ENCODE results near the gene SLC4A1. TPM values are rescaled to one million over a fixed set of nuclear protein-coding genes. Genes with fewer than 3 reads are reported as not detected.

SLC4A1 gene
- total and polyA plus RNA-seq, 2 donors (not counting 3 experiments of a cell fraction or from before 2014, with no cell fraction given): not detected

DNA sequence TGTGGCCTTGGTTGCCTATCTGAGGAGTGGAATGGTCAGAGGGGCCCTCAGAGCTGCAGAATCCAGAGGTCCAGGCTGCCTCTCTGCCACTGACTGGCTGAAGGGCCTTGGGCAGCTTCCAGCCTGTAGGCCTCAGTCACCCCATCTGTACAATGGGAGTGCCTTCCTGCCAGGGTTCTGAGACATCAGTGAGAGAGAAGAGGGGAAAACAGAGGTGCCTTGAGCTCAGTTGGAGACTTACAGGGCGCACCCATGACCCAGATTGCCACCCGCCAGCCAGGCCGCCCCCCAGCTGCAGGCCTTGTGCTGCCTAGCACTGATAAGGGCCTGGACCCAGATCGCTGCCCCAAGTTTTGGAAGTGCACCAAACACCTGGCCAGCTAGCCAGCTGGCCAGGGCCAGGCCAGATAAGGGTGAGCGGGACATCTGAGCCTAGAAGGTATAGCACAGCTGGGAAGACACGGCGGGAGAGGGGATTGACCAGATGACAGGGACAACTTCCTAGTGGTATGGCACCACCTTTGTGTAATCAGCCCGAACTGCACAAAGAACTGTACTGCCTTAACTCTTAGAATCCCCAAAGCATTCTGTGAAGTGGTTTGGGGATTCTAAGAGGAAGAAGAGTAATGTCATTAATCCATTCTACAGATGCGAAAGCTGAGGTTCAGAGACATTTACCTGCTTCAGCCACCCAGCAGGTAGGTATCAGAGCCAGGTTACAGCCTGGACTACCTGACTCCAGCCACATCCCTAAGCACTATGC is 1.4 kb downstream of the SLC4A1 start:
- Histone ChIP-seq H3K36me3 (ENCODE audit: control insufficient read depth in 2 of 2, extremely low read depth in 1 of 2, insufficient read depth in 2 of 2, low read length in 2 of 2) (no peaks in the 10 kb centered on the region), H3K9me1 (replicated peaks; ENCODE audit: control insufficient read depth, extremely low read depth, insufficient read depth, low read length) (no peaks in the 10 kb centered on the region), H3K79me2 (ENCODE audit: control insufficient read depth, insufficient read depth, low read length) (no peaks in the 10 kb centered on the region), H3K9me3 (replicated peaks; ENCODE audit: control insufficient read depth, insufficient read depth, low read length) (no peaks in the 10 kb centered on the region), H4K20me1 (replicated peaks; ENCODE audit: control insufficient read depth, extremely low read depth, insufficient read depth, low read length) (no peaks in the 10 kb centered on the region), H3K4me2 (ENCODE audit: insufficient read depth, low read length) (no peak overlapping the region), H3K9ac (replicated peaks; ENCODE audit: extremely low read depth, insufficient read depth, low read length) (no peak overlapping the region), H2AFZ (ENCODE audit: low read depth, low read length) (no peak overlapping the region), H3K4me1 (ENCODE audit: control insufficient read depth, extremely low read depth, insufficient read depth, low read length) (no peaks in the 10 kb centered on the region), H3K4me3 (replicated peaks in 1 of 3; ENCODE audit: insufficient read depth in 1 of 3, low read depth in 1 of 3, low read length in 3 of 3) (no peak overlapping the region), H3K27ac (ENCODE audit: insufficient read depth, low read depth, low read length) (no peak overlapping the region), H3K27me3 (ENCODE audit: control insufficient read depth in 2 of 2, insufficient read depth in 2 of 2, low read length in 2 of 2) (peaks cover 0 to 1% of the 10 kb centered on the region in 2 experiments)
- POLR2A ChIA-PET: no interaction called here
- DNase-seq (ENCODE audit: low read depth, low spot score): no peak
- no peak for FAIRE-seq
- dilution Hi-C loops (cut with MboI; ENCODE audit: extremely low pct_ligation_motif_present, low sequenced_read_pairs) (no loop called here), intact Hi-C loops (cut with micrococcal nuclease) (no loop called here)
- TF ChIP-seq EZH2 (IDR thresholded peaks at IDR 0.05; ENCODE audit: borderline replicate concordance, low read depth, low read length, severe bottlenecking) (no peak), MYC (IDR thresholded peaks at IDR 0.05; ENCODE audit: low read depth, low read length) (no peak), JUN (IDR thresholded peaks at IDR 0.05; ENCODE audit: borderline replicate concordance, insufficient read depth, insufficient read length, low read depth) (no peak), GATA2 (IDR thresholded peaks at IDR 0.05; ENCODE audit: insufficient read depth, insufficient read length, low read depth, low read length) (no peak), FOS (IDR thresholded peaks at IDR 0.05; ENCODE audit: borderline replicate concordance, insufficient read depth, low read length) (no peak), POLR2A (IDR thresholded peaks at IDR 0.05; ENCODE audit: low read depth, low read length) (no peak), POLR2AphosphoS5 (IDR thresholded peaks at IDR 0.05; ENCODE audit: insufficient read depth, low read depth, low read length) (no peak)
- TF ChIP-seq, protein P1, sequence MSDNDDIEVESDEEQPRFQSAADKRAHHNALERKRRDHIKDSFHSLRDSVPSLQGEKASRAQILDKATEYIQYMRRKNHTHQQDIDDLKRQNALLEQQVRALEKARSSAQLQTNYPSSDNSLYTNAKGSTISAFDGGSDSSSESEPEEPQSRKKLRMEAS (IDR thresholded peaks at IDR 0.05; ENCODE audit: insufficient read depth, insufficient read length): no peak
- TF ChIP-seq, protein P2, sequence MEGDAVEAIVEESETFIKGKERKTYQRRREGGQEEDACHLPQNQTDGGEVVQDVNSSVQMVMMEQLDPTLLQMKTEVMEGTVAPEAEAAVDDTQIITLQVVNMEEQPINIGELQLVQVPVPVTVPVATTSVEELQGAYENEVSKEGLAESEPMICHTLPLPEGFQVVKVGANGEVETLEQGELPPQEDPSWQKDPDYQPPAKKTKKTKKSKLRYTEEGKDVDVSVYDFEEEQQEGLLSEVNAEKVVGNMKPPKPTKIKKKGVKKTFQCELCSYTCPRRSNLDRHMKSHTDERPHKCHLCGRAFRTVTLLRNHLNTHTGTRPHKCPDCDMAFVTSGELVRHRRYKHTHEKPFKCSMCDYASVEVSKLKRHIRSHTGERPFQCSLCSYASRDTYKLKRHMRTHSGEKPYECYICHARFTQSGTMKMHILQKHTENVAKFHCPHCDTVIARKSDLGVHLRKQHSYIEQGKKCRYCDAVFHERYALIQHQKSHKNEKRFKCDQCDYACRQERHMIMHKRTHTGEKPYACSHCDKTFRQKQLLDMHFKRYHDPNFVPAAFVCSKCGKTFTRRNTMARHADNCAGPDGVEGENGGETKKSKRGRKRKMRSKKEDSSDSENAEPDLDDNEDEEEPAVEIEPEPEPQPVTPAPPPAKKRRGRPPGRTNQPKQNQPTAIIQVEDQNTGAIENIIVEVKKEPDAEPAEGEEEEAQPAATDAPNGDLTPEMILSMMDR (IDR thresholded peaks at IDR 0.05; ENCODE audit: extremely low read depth in 1 of 2, insufficient read depth in 1 of 2, low read depth in 1 of 2, low read length in 2 of 2): no peak
- CTCF ChIA-PET: interaction anchor here (0.9 to 1.3 kb wide), 3 partner anchors 18 to 65 kb away, joined by 3 to 4 read pairs (median 4); no protein-coding TSS in a partner anchor
- no TSS peak for BruUV-seq (replicated peaks)

All from endothelial cell of umbilical vein (primary cell).